Myocyte (in vitro differentiated cells): Measurements from ENCODE around the gene CNOT1. TPM values are rescaled to one million over a fixed set of nuclear protein-coding genes. Genes with fewer than 3 reads are reported as not detected.
"Not testable (repeated sequence)": the region's sequence is repeated elsewhere in the genome, so short reads cannot be mapped to it uniquely, and the experiment has no call there.

Experiments used
- DNase-seq: peaks from one replicate; pipeline ENCODE4 v3.0.0-alpha.2; 2012; ENCODE audit warnings: low read depth
- total RNA-seq: library from RNA; depleted of rRNA; stranded (reverse); fragments of >200 nt; gene quantifications from 2 replicates; pipeline ENCODE4 v1.2.3, GENCODE V29; 2014

Gene CNOT1
- total RNA-seq, 1 donor from 2014 or later, result 79.2 TPM

DNA sequence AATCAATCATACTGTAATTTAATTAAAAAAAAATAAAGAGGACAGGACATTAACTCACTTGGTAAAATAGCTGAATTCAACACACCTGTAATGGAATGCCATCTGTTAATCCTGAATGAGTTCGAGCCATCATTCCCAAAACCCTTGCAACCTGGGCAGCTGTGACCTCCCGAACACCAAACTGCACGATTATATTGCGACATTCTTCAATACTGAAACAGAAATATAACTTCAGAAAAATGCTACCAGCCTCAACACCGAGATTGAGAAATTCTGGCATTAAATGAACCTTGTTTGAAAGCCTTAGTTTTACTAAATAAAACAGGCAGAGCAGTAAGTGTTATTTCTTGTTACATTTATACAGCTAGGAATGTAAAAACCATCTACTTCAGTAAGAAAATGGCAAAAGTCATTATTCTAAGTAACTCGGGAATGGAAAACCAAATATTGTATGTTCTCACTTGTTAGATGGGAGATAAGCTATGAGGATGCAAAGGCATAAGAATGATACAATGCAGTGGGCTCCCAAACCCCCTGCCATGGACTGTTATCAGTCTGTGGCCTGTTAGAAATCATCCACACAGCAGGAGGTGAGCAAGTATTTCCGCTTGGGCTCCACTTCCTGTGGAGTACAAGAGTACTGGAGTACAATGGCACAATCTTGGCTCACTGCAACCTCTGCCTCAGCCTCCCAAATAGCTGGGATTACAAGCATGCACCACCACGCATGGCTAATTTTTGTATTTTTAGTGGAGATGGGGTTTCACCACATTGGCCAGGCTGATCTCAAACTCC lies 46.5 kb downstream of the CNOT1 start:
- DNase-seq, result no peak

DNA sequence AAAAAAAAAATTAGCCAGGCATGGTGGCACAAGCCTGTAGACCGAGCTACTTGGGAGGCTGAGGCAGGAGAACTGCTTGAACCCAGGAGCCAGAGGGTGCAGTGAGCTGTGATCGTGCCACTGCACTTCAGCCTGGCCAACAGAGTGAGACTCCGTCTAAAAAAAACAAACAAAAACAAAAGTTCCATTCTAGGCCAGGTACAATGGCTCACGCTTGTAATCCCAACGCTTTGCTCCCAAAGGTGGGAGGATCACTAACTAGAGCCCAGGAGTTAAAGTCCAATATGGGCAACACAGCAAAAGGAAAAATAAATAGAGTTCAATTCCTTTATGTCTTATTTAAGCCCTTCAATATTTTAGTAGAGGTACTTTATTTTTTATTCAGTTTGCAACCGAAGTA lies 47.5 kb downstream of the CNOT1 start:
- no peak for DNase-seq

DNA sequence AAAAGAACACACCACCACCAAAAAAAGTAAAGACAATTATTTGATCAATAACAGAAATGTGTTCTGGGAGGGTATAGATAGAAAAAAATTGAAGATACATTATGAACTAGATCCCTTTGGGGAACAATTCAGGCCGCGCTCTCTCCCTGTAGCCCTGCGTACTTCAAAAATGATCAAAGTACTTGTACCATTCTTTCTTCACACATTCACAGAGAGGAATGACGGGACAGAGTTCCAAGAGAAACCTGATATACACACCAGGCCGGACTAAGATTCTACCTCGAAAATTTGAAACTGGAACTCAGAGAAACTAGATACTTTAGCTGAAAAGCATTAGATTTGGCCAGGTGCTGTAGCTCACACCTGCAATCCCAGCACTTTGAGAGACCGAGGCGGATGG lies 50.0 kb downstream of the CNOT1 start:
- no peak for DNase-seq

DNA sequence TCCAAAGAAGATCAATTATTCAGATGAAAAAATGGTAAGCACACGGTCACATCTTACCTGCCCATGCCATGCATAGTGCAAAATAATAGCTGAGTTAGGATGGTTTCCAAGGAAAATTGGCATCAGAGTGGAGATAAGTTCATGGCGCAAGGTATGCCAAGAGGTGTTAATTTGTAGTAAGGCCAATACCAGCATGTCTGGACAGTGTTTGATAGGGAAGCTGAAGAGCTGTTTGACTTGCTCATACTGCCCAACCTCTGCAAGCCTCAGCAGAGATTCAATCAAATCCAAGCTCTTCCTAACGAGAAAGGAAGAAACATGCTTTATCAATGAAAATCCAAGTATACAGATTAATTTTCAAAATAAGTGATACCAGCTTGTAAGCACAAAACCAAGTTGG lies 51.0 kb downstream of the CNOT1 start:
- no peak for DNase-seq

DNA sequence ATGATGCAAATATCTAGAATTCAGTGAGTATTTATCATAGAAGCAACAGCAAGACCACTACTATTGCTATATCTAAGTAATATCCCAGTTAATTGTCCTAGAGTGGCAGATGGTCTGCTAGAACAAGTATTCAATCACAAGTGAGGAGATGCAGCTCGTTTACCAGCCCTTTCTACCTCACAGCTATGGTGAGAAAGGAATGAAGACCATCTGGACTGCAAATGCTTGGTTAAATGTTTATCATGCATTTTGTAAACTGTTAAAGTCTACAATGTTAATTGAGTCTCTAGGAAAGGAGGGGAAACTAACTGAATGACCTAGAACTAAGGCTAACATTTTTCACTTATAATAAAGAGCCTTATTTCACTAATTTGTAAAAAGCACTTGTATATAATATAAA lies 52.5 kb downstream of the CNOT1 start:
- DNase-seq, result no peak

DNA sequence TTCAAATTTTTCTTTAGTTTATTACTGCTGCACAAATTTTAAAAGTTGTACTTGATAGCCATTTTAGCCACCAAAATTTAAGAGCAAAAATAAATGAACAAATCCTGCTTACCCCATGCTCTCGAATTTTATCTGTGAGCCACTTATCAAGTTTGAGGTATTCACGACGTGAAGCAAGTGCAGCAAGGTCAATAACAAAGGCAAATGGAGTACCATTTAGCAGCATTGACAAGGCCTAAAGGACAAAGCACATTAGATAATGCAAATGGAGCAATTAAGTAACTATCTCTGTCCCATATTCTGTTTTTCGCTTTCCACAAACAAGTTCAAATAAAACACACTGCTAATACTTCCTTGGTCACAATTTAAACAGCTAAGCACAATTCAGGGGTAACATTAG lies 54.7 kb downstream of the CNOT1 start:
- DNase-seq, result no peak

DNA sequence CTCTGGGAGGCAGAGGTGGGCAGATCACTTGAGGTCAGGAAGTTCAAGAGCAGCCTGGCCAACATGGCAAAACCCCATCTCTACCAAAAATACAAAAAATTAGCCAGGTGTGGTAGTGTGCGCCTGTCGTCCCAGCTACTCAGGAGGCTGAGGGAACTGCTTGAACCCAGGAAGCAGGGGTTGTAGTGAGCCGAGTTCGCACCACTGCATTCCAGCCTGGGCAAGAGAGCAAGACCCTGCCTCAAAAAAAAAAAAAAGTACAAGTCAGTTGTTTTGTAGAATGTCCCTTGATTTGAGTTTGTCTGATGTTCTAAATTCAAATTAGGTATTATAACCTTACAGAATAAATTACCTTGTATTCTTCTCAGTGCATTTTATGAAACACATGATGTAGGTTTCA lies 63.9 kb downstream of the CNOT1 start:
- not testable (repeated sequence) for DNase-seq

DNA sequence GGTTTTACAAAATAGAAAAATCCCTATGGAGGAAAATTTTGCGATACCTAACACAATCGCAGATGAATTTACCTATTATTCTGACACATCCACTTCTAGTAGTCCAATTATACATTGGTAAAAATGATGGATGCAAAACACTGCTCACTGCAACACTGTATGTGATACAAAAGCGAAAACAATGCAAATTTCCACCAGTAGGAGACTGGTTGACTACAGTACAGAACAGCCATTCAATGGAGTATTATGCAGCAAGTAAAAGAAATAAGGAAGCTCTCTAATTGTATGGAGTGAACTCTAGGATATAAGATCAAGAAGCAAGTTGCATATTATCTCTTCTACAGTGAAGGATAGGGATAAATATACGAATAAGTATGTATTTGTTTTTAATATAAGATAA lies 65.9 kb downstream of the CNOT1 start:
- no peak for DNase-seq

DNA sequence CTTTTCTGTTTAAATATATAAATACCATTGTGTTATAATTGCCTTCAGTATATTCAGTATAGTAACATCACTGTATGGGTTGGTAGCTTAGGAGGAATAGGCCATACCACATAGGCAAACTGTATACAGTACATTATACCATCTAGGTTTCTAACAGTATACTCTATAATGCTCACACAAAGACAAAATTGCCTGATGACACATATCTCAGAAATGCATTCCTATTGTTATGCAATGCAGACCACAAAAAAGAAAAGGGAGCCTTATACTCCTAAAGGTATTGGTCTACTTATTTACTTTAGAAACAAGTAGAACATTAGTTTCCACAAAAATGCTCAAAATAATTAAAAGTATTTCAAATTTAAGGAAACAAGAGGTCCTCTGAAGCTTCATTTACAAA lies 66.4 kb downstream of the CNOT1 start:
- DNase-seq, result peak; percentile 21

DNA sequence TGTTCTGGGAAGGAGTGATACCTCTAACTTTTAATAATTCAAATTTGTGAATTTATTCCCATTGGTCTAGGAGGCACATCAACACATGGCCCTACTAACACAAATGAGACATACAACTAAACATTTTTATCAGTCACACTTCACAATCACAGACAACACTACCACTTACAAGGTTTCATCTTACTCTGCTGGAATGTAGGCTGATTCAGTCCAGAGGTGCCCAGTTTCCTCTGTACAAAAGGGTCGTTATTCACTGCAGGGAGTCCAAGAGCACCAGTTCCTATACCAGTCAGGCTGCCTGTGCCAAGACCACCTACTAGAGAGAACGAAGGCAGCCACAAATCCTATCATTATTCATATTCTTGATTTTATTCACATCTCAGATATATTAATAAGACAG lies 72.9 kb downstream of the CNOT1 start:
- DNase-seq, result no peak

DNA sequence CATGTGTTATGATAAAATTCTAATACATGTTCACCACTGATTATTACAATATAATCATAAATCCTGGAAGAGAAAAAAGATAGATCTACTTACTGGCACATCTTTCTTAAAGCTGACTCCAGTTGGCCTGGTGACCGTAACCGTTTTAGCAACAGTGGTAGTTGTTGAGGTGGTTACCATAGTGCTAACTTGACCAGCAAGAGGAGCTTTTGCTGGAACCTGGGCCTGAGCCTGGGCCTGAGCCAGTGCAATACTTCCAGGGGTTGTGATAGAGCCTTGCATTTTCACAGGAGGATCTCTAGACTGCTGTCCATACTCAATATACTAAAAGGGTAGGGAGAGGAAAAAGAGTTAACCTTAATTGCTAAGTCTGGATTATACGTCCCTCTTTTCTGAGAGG lies 78.1 kb downstream of the CNOT1 start:
- DNase-seq, result peak; percentile 56

DNA sequence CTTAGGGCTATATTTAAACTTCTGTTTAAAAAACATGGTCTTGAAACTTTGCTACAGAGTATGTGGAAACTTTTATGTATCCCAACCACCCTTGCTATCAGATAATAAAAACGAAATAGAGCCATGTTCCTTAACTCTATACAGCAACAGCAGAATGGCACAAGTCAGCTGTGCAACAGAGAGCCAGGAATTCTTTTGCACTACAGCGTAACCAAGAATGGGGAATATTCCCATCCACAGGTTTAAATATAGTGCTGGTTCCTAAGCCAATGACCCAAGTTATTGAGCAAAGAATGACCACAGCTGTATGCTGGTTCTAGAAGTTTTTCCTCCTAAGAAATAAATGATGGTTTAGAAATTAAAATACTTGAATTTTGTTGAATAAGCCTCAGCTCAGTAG lies 81.2 kb downstream of the CNOT1 start:
- peak; percentile 32 for DNase-seq

DNA sequence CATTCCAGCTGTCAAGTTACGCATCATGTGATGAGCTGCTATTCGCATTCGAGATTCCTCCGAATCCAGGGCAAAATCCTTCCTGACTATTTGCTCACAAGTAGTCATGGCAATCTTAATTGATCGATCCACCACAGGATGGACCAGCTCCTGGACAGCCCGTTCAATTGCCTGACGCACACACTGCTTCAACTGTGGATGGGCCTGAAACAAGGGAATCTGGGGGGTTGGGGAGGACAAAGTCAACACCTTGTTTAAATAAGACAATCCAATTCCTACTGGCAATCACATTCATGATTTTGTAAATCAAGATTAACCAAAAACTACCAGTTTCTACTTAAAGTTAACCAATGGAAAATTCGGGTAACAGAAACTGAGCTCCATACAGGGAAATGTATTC lies 85.9 kb downstream of the CNOT1 start:
- no peak for DNase-seq

DNA sequence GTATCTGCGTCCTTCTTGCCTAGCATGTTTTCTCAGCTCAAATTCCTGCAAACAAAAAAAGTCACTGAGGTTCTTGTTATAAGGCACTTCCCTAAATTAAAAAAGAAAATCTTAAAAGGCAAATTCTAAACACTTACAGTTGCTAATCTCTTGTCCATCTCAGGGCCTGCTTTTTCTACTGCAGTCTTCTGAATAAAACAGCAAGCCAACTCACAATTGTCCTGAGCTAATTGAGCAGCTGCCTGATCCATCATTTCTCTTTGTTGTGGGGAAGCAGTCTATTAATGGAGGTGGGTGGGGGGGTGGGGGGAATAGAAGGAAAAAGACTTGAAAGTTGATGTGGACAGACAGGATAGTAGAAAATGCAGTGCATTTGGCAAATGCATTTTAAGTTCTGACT lies 87.3 kb downstream of the CNOT1 start:
- DNase-seq, result peak; percentile 32

DNA sequence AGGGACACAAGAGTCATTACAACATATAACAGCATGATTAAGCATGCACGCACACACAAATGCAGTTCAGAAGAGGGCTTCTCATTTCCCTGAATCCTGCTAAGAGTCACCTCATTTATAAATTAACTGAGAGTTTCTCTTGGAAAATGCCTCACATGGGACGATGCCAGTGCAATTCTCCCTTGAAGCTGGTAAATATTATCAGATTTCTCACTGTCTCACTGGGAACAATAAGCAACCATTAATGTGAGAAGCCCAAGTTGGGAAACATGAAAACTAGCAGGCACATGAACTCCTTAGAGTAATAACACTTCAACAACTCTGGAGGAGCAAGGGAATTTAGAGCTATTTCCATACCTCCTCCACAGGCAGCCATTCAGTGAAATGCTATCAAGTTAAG lies 87.9 kb downstream of the CNOT1 start:
- DNase-seq, result no peak

DNA sequence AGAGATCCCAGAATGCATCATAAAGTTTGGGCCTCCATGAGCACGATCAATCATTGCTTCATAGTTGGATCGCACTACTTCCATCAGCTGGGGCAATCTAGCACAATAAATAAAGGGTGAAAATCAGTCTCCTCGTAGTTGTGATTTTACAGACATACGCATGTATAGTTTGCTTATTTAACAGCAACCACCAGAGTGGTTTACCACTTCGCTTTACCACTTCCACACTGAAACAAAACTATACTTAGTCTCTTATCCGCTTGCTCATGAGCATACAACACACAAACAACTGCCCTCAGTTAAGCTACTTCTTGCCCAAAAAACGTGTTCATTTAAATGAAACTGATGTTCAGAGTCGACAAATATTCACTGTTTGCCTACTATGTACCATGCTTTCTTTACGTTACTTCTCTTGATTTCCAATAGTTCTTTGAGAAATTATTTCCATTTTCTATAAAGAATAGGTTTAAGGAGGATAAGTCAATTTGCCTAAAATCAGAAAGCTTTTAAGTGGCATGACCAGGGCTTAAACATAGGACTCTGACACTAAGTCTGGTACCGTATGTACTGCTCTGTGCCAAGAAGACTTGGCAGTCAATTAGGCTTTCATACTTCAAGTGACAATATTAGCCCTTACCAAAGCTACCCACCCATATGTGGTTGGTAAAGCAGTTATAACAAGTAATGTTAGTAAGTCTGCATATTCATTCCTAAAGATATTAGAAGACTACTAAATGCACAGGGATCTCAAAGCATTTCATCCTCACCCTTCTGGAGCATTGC lies 92.3 kb downstream of the CNOT1 start:
- DNase-seq, result no peak

DNA sequence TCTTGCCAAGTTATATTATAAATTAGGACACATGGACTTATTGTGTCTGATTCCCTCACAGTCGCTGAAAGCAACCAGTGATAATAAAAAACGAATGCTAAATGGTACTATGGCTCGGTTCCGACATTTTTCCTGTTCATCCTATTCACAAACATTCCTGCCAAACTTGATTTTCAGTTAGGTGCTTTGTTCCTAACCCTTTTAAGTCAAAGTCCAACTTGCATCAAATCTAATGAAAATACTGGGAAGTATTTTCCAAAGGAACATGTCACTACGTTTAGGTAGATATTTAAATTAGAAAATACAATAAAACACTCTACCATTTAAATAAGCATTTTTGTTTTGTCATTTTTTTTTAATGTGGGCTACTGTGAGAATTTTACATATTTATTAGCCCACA lies 93.3 kb downstream of the CNOT1 start:
- DNase-seq, result no peak

DNA sequence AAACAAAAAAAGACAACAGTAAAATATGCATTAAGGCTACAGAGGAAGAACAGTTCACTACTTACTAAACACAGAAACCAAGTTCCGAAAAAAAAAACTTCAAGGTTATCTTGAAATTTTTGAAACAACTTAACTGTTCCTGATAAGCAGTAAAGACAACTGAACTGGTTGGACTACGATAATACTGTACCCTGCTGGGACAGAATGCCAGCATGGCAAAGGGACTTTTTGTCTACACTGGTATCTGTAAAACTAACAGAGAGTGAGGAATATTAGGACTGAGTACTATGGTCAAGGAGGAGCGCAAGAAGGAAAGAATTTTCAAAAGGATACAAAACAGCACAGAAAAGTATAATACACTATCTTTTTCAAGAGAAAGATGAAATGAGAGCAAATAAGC lies 94.5 kb downstream of the CNOT1 start:
- no peak for DNase-seq

DNA sequence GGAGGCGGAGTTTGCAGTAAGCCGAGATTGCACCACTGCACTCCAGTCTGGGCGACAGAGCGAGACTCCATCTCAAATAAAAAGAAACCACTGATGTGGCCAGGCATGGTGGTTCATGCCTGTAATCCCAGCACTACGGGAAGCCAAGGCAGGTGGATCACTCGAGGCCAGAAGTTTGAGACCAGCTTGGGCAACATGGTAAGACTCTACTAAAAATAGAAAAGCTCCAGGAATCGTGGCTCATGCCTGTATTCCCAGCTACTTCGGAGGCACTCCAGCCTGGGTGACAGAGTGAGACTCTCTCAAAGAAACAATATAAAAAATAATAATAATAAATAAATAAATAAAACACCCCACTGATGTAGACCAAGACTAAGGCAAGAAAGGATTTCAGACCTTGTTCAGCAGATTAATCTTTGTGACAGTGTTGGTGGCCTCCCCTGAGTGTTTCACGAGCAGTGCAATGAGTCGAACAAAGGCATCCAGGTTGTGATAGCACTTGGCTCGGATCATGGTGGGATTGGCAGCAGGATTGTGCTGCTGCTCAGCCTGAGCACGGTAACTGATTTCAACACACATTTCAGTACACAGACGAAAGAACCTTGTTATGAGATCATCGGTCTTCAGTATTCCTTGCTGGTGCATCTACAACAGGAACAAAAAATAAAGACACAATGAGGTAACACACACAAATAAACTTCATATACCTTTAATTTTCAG lies 95.7 kb downstream of the CNOT1 start:
- no peak for DNase-seq

DNA sequence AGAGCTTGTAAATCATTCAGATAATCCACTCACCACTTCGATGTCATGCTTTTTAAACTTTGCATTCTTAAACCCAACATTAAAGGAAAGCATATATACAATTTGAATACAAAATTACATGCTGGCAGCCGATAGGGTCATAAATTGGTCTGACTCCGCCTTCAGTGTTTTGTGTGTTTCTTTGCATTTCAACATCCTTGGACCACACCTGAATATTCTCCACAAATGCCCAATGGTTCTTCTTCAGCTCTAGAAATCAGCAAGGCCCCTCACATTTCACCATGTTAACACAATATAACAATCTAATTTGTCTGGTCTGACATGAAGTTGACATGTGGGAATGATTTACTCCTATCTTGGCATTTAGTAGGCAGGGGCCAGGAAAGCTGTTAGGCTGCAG lies 97.2 kb downstream of the CNOT1 start:
- DNase-seq, result no peak

DNA sequence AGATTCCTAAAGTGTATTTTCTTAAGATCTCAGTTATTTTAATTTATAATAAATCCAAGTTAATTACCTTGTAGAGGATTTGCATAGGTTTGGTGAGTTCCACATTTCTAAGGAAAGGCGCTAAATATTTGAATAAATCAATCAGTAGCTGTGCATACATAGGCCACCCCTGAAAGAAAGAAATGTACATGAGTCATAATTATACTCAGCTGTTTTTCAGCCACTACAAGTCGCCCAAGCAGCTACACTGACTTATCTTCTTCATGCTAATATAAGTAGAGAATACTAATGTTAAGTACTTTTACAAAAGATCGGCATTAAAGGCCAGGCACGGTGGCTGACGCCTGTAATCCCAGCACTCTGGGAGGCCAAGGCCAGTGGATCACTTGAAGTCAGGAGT lies 99.4 kb downstream of the CNOT1 start:
- no peak for DNase-seq

DNA sequence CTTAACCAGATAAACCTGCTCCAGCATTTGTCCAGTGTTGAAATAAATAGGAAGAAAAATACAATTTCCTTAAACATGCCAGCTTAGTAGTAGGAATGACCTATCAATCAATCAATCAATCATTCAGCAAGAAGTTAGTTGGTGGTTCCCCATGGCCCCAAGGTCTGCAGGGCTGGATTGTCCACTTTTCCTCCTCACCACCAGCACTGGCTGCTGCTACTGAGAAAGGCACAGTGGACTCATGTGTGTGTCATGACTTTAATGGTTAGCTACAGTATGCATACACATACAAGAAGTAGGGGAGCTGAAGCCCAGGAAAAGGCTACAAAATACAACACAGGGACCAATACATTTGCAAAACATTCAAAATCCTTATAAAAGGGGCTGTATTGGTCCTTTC lies 109.9 kb downstream of the CNOT1 start:
- DNase-seq, result no peak
